ENCODE results near the gene FBXO48.
"Not testable (repeated sequence)": the region's sequence is repeated elsewhere in the genome, so short reads cannot be mapped to it uniquely, and the experiment has no call there.

- not testable (repeated sequence) for TF ChIP-seq CTCF, POLR2A (IDR thresholded peaks at IDR 0.05)
Measured at GRCh38 chr2:68446425-68446824, 20.7 kb downstream of the FBXO48 start.
